GM21526 (cell line): Measurements from ENCODE around the gene SLC24A3.

Experiments used
- ATAC-seq: cut with Tn5 transposase; IDR thresholded peaks from one replicate; pipeline ENCODE4 v1.9.1; 2021; ENCODE audit warnings: moderate library complexity; ENCODE audit not compliant: unreplicated experiment, low FRiP score

The SLC24A3 gene

GRCh38 chr20:19236371-19237055, 24.1 kb downstream of the SLC24A3 start:
- ATAC-seq = no peak

GRCh38 chr20:19241440-19241839, 29.0 kb downstream of the SLC24A3 start:
- no peak for ATAC-seq

- no peak for ATAC-seq
These were observed 31.8 kb downstream of the SLC24A3 start for GRCh38 chr20:19244291-19244690.

- ATAC-seq = no peak
These were observed 36.9 kb downstream of the SLC24A3 start for GRCh38 chr20:19249106-19249879.

- no peak for ATAC-seq
These were observed 37.9 kb downstream of the SLC24A3 start for GRCh38 chr20:19250346-19250745.

- no peak for ATAC-seq
These were observed 39.1 kb downstream of the SLC24A3 start for GRCh38 chr20:19251506-19251905.

GRCh38 chr20:19251958-19252357, 39.5 kb downstream of the SLC24A3 start:
- ATAC-seq = no peak

GRCh38 chr20:19252451-19253120, 40.1 kb downstream of the SLC24A3 start:
- no peak for ATAC-seq

- ATAC-seq = no peak
These were observed 40.9 kb downstream of the SLC24A3 start for GRCh38 chr20:19253316-19253715.

- ATAC-seq = no peak
These were observed 41.7 kb downstream of the SLC24A3 start for GRCh38 chr20:19253916-19254820.

GRCh38 chr20:19254956-19255355, 42.5 kb downstream of the SLC24A3 start:
- no peak for ATAC-seq

GRCh38 chr20:19256085-19256484, 43.6 kb downstream of the SLC24A3 start:
- no peak for ATAC-seq

GRCh38 chr20:19256906-19257595, 44.6 kb downstream of the SLC24A3 start:
- ATAC-seq = no peak

- ATAC-seq = no peak
These were observed 45.4 kb downstream of the SLC24A3 start for GRCh38 chr20:19257865-19258264.

GRCh38 chr20:19259141-19259591, 46.7 kb downstream of the SLC24A3 start:
- no peak for ATAC-seq

GRCh38 chr20:19260412-19261090, 48.1 kb downstream of the SLC24A3 start:
- ATAC-seq = no peak

- ATAC-seq = no peak
These were observed 51.7 kb downstream of the SLC24A3 start for GRCh38 chr20:19264191-19264590.

- no peak for ATAC-seq
These were observed 53.4 kb downstream of the SLC24A3 start for GRCh38 chr20:19265646-19266374.

- no peak for ATAC-seq
These were observed 56.0 kb downstream of the SLC24A3 start for GRCh38 chr20:19268426-19268825.
